K562 (cell line): ENCODE measurements around the gene ABCB9. TPM values are rescaled to one million over a fixed set of nuclear protein-coding genes. Genes with fewer than 3 reads are reported as not detected.
A peak's percentile ranks its signal among the peaks of the same experiment; 100 is the strongest.

Experiments used
- ATF7 ChIP-seq: fragments of 450-650 bp; IDR thresholded peaks from 2 replicates; pipeline ENCODE4 v1.7.1; 2014; ENCODE audit warnings: mild to moderate bottlenecking, moderate library complexity
- BMI1 ChIP-seq: fragments of 150-350 bp; IDR thresholded peaks from 2 replicates; pipeline ENCODE4 v1.6.1; 2014; ENCODE audit warnings: low read length
- C11orf30 ChIP-seq: fragments of 450-650 bp; IDR thresholded peaks from 2 replicates; pipeline ENCODE4 v1.6.1; 2016; ENCODE audit warnings: low read depth, mild to moderate bottlenecking
- CBX5 ChIP-seq: IDR thresholded peaks from 2 replicates; pipeline ENCODE4 v1.6.1; 2014; ENCODE audit warnings: low read depth, borderline replicate concordance
- CEBPZ ChIP-seq: fragments of 150-350 bp; IDR thresholded peaks from 2 replicates; pipeline ENCODE4 v1.6.1; 2014; ENCODE audit warnings: low read depth, mild to moderate bottlenecking, low read length, borderline replicate concordance
- CHD1 ChIP-seq: fragments of 200-600 bp; sonication (generic); IDR thresholded peaks from one replicate; pipeline ENCODE4 v1.6.1; 2012; ENCODE audit warnings: mild to moderate bottlenecking, moderate library complexity, low read length, inconsistent platforms
- E2F4 ChIP-seq: sonication (generic); formaldehyde crosslinking; IDR thresholded peaks from 2 replicates; pipeline ENCODE4 v1.8.0; 2022; ENCODE audit warnings: mild to moderate bottlenecking, low read depth, missing genetic modification reagents
- FOXK1 ChIP-seq: sonication (generic); formaldehyde crosslinking; IDR thresholded peaks from 2 replicates; pipeline ENCODE4 v1.8.0; 2022; ENCODE audit warnings: missing genetic modification reagents, mild to moderate bottlenecking, borderline replicate concordance
- GABPB1 ChIP-seq: sonication (generic); formaldehyde crosslinking; IDR thresholded peaks from 2 replicates; pipeline ENCODE4 v1.8.0; 2022; ENCODE audit warnings: mild to moderate bottlenecking, missing genetic modification reagents
- HLTF ChIP-seq: fragments of 450-650 bp; IDR thresholded peaks from 2 replicates; pipeline ENCODE4 v1.6.1; 2016
- KAT2B ChIP-seq: IDR thresholded peaks from one replicate; pipeline ENCODE4 v1.6.1; 2012; ENCODE audit warnings: low read depth, mild to moderate bottlenecking, control low read depth, inconsistent platforms, low read length, moderate library complexity
- KDM5B ChIP-seq: fragments of 200-600 bp; sonication (generic); IDR thresholded peaks from 2 replicates; pipeline ENCODE4 v1.6.1; 2012; ENCODE audit warnings: low read depth, mild to moderate bottlenecking, moderate library complexity, low read length, control low read depth, inconsistent platforms; ENCODE audit not compliant: insufficient replicate concordance
- LARP7 ChIP-seq: fragments of 450-650 bp; IDR thresholded peaks from 2 replicates; pipeline ENCODE4 v1.6.1; 2016
- MIER1 ChIP-seq: fragments of 450-650 bp; IDR thresholded peaks from 2 replicates; pipeline ENCODE4 v1.6.1; 2016; ENCODE audit warnings: antibody characterized with exemption, mild to moderate bottlenecking, low read depth
- MTA2 ChIP-seq: fragments of 450-650 bp; IDR thresholded peaks from 2 replicates; pipeline ENCODE4 v1.6.1; 2016; ENCODE audit warnings: low read depth
- NCOA4 ChIP-seq: fragments of 450-650 bp; IDR thresholded peaks from 2 replicates; pipeline ENCODE4 v1.6.1; 2018; ENCODE audit warnings: mild to moderate bottlenecking; ENCODE audit not compliant: partially characterized antibody
- RBM17 ChIP-seq: fragments of 200-400 bp; formaldehyde crosslinking; IDR thresholded peaks from 2 replicates; pipeline ENCODE4 v1.6.1; 2017; ENCODE audit warnings: low read depth, mild to moderate bottlenecking, low read length, borderline replicate concordance
- RBM25 ChIP-seq: fragments of 200-400 bp; formaldehyde crosslinking; IDR thresholded peaks from 2 replicates; pipeline ENCODE4 v1.6.1; 2018; ENCODE audit warnings: low read length, low read depth, moderate library complexity; ENCODE audit not compliant: severe bottlenecking
- SAFB2 ChIP-seq: fragments of 200-400 bp; formaldehyde crosslinking; IDR thresholded peaks from 2 replicates; pipeline ENCODE4 v1.6.1; 2018; ENCODE audit warnings: borderline replicate concordance, low read length, low read depth, moderate library complexity; ENCODE audit not compliant: severe bottlenecking
- SMAD2 ChIP-seq: fragments of 150-350 bp; IDR thresholded peaks from 2 replicates; pipeline ENCODE4 v1.6.1; 2014; ENCODE audit warnings: low read depth, mild to moderate bottlenecking, low read length
- ZNF197 ChIP-seq: fragments of 200-800 bp; sonication (Bioruptor generic); IDR thresholded peaks from 2 replicates; pipeline ENCODE4 v1.6.1; 2016; ENCODE audit warnings: low read depth, missing genetic modification characterization, missing compliant biosample characterization
- ZNF263 ChIP-seq: sonication (generic); formaldehyde crosslinking; IDR thresholded peaks from 2 replicates; pipeline ENCODE4 v1.8.0; 2022; ENCODE audit warnings: mild to moderate bottlenecking, missing genetic modification reagents, borderline replicate concordance
- ZNF384 ChIP-seq: IDR thresholded peaks from 2 replicates; pipeline ENCODE4 v1.6.1; 2012; ENCODE audit warnings: low read depth, low read length, improper control_type of control experiment
- ZNF583 ChIP-seq: fragments of 250-450 bp; sonication (Bioruptor Pico); IDR thresholded peaks from 2 replicates; pipeline ENCODE4 v1.4.0; 2020
- ZNF644 ChIP-seq: fragments of 200-800 bp; sonication (Bioruptor generic); IDR thresholded peaks from 2 replicates; pipeline ENCODE4 v1.6.1; 2016; ENCODE audit warnings: low read depth, missing genetic modification characterization, missing compliant biosample characterization
- ZSCAN32 ChIP-seq: fragments of 450-650 bp; formaldehyde crosslinking; IDR thresholded peaks from 2 replicates; pipeline ENCODE4 v1.4.0; 2020; ENCODE audit warnings: mild to moderate bottlenecking, moderate library complexity
- polyA plus RNA-seq, 8 experiments: library from polyadenylated mRNA; depleted of rRNA in 4 of 8; stranded (reverse) in 5 of 8; unstranded in 3 of 8; fragments of >200 nt; fragmentation: Nextera tagmentation in 2 of 8; fragmentation: Illumina TruSeq in 1 of 8; extraction: Ambion mirVana in 2 of 8; extraction: Trizol in 1 of 8; gene quantifications; 2 replicates each; pipeline versions ENCODE4 v1.2.1 to v1.2.3, GENCODE V29; 2011 to 2014; ENCODE audit warnings: inconsistent platforms in 1 of 8, missing spikeins in 1 of 8
- total RNA-seq, 7 experiments: library from RNA; depleted of rRNA in 6 of 7; stranded (reverse); fragments of >200 nt in 6 of 7; fragmentation: Illumina TruSeq in 2 of 7; extraction: Trizol in 2 of 7; gene quantifications; 2 replicates each; pipeline versions ENCODE4 v1.2.1 to v1.2.3, GENCODE V29; 2011 to 2021; ENCODE audit warnings: low replicate concordance in 1 of 7

ABCB9 gene
- total and polyA plus RNA-seq, 9 of the 15 experiments (the other 6 are each of a cell fraction or from before 2014, with no cell fraction given) = 0.20 to 12.6 (median 6.2) TPM

- TF ChIP-seq ZNF384 (no peak), ZNF263 (CRISPR knock-in tag) (peak; percentile 55; the same call in 1 of the 2 replicates), CBX5 (no peak), BMI1 (no peak), MIER1 (no peak), ZSCAN32 (peak; percentile 47; the same call in 1 of the 2 replicates), LARP7 (no peak), CHD1 (peak; percentile 60), C11orf30 (peak; percentile 73), MTA2 (no peak), CEBPZ (no peak), KAT2B (no peak), HLTF (peak; percentile 41; the same call in 1 of the 2 replicates), E2F4 (CRISPR knock-in tag) (no peak), RBM25 (no peak), ZNF583 (CRISPR knock-in tag) (no peak), SMAD2 (no peak), RBM17 (no peak), GABPB1 (CRISPR knock-in tag) (peak; percentile 87), SAFB2 (no peak), ZNF197 (no peak), KDM5B (peak; percentile 84), ZNF644 (tag) (no peak), ATF7 (peak; percentile 70), FOXK1 (CRISPR knock-in tag) (no peak), NCOA4 (no peak)
Measured at GRCh38 chr12:122980183-122981035, 14.1 kb upstream of the ABCB9 start, which contains the start of gene ARL6IP4 (continued).
